DMS114 treated with DMSO at 0.1 percent for 48 hours (cell line): ENCODE data around the gene PHLDA2.

Experiments
- DNase-seq: peaks from one replicate; lab custom pipeline; 2025; ENCODE audit not compliant: unreplicated experiment; lab: John Stamatoyannopoulos, UW

Gene PHLDA2, protein sequence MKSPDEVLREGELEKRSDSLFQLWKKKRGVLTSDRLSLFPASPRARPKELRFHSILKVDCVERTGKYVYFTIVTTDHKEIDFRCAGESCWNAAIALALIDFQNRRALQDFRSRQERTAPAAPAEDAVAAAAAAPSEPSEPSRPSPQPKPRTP

DNA sequence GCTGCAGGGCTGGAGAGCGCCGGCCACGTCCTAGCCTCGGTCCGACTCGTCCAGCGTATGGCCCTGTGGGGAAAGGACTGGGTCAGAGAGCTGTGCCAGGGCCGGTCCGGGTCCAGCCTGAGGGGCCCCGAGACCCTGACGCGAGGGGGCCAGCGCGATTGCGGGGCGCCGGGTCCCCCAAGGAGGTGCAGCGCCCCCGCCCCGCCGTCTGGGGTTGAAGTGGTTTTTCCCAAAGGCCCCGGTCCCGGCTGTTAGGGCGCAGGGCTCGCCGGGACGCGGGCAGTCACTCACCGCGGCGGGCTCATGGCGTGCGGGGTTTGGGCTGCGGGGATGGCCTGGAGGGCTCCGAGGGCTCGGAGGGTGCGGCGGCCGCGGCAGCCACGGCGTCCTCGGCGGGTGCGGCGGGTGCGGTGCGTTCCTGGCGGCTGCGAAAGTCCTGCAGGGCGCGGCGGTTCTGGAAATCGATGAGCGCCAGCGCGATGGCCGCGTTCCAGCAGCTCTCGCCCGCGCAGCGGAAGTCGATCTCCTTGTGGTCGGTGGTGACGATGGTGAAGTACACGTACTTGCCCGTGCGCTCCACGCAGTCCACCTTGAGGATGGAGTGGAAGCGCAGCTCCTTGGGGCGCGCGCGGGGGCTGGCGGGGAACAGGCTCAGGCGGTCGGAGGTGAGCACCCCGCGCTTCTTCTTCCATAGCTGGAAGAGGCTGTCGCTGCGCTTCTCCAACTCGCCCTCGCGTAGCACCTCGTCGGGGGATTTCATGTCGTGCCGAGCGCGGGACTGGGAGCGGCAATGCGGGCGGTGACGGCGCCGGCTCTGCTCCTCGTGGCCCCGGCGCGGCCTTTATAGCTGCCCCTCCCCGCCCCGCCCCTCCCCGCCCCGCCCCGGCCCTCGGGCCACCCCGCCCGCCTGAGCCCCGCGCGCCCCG lies at the start of gene PHLDA2:
Gene PHLDA2 (minus strand): TSS at position 816 of the 926 bp plus-strand sequence. CDS start 56 bp downstream, at position 760.
- no peak for DNase-seq

DNA sequence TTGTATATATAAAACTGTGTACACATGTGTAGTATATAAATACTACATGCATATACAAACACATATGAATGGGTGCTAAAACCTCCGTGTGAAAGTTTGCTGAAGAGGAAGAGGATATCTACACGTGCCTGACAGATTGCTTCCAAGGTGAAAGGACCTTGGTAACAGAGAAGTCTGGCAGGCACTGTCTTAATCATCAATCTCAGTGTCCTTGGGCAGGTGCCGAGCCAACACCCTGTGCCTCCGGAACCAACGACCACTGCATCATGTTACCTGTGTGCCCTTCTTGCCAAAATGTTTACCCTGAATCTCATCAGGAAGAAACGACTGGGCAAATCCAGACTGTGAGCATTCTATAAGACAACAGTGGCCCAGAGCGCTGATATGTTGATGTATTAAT lies 47.9 kb upstream of the PHLDA2 start:
- DNase-seq = no peak

DNA sequence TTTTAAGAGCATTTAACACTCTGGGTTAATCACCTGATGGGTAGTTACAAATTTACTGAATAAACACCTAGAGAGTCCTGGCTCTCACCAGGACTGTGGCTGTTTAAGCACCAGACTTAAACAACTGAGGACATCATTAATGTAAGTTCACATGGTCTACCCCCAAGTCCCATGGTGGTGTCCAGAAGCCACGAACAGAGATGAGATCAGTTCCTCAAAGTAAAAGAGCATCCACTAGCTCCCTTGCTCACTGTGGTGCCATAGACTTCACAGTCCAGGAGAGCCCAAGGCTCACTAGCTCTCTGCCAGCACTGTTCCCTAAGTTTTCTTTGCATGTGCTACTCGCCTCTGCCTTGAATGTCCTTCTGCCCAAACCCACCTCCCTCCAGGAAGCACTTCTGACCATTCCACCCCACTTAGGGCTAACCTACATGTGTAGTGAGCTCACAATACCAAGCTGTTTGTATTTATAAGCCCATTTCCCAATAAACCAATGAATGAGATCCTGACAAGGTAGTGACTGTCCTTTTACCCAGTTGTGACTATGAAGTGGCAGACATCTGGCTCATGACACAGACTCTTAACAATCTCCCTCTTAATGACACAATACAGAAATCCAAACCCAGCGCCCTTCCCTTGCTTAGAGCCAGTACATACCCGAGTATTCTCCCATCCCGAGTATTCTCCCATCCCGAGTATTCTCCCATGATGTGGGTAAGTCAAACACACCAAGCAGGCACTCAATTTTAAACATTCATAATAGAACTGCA lies 47.3 kb upstream of the PHLDA2 start:
- DNase-seq = no peak

DNA sequence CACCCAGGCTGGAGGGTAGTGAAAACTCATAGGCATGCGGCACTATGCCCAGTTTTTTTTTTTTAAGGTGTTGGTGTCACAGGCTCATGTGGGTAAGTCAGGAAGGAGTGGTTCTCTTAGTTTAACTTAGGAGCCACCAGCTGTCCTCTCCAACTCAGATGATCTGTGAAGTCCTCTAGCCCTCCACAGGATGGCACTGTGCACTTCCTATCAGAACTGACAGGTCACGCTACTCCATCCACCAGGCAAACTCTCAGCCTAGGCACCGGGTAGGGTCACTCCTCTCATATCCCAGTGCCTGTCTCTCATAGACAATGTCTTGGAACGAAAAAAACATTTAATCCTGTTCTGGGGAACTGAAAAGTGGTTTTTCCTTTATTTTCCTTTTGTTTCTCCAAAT lies 46.4 kb upstream of the PHLDA2 start:
- DNase-seq = no peak

DNA sequence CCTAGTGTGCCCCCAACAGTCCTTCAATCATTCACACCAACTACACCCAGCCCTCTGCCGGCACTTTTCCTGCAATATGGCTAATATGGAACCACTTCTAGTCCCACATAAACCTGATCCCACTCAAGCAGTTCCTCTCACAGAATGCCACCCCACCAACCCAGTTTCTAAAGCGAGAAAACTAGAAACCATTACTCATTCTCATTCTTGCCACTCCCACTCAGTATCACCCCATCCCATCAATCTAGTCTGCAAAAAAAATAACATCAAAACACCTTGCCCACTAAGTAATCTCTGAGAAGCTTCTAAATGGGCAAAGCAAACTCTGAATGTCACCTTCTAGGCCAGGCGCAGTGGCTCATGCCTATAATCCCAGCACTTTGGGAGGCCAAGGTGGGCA lies 45.1 kb upstream of the PHLDA2 start:
- DNase-seq = no peak

DNA sequence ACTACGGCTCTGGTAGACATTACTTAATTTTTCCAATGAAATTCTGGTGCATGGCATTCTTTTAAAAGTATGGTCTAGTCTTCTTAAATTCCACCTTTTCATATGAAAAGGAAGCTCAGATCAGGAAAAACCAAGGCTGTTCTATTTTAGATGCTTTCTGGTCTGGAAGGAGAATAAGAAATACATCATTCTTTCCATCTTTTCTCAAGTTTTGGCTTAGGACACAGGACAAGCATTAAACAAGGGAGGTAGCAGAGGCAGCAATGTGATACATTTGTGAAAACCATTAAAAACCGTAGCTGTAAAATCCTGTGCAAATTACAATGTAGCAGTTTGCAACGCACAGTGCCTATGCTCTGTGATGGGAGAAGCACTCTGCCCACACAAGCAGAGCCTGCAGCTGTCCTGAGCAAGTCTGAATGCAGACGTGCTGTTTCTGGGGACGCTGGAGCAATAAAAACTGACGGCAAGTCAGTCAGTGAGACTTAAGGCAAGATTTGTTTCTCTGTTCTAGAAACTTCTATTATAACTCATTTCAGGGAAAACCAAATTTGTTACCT lies 39.2 kb upstream of the PHLDA2 start:
- DNase-seq = no peak

DNA sequence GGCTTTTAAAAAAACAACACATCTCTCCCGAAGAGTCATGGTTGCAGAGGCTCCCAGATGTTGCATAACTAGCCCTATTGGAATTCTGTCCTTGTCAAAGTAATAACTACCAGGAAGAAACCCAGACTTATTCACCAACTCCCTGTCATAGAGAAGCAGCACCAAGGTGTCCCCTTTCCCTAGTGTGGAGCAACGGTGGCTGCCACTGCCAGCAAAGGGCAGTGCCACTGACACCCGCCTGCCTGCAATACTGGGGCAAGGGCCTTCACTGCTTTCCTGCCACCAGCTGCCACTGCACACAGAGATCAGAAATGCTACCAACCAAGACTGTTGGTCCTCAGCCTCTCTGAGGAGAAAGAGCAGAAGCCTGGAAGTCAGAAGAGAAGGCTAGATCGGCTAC lies 35.6 kb upstream of the PHLDA2 start:
- DNase-seq = no peak

DNA sequence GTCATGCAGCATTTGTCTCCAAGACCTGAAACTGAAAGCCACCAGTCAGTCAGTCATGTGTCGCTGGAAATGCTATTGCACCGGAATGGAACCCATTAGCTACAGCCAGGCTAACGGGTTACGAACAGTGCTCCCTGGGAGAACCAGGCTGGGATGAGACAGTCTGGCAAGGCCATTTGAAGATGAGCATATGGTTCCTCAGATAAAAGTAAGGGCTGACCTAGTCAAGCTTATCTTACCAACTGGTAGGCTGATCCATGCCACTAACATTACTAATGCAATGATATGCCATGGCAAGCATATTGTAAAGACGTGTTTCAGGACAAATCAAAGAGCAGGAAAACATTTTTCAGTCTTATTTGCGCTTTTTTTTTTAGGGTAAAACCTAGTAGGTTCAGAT lies 34.5 kb upstream of the PHLDA2 start:
- DNase-seq = no peak

DNA sequence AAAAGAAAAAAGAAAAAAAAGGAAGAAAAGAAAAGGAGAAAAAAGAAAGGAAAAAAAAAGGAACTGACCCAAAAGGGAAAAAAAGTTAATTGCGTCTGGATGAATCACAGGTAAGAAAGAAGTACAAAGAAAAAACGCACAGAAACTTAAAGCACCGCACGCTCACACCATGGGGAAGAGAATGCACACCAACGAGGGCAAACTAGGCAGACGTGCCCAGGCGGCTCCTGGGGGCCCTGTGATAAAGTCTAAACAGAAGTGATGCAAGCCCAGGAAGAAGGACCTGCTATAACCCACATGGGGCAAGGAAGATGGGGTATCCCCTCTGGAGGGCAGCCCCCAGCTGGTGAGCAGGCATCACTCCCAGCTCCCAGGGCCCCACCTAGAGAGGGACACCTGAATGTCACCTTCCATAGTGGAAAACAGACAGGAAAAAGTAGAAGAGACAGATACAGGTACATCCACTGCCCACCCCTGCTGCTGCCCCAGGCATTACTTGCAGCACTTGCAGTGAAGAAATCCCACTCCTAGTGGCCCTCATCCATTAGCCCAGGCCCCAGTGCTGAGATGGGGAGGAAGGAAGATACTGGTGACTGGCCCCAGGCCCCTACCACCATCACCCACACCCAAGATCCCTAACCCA lies 34.0 kb upstream of the PHLDA2 start:
- no peak for DNase-seq

DNA sequence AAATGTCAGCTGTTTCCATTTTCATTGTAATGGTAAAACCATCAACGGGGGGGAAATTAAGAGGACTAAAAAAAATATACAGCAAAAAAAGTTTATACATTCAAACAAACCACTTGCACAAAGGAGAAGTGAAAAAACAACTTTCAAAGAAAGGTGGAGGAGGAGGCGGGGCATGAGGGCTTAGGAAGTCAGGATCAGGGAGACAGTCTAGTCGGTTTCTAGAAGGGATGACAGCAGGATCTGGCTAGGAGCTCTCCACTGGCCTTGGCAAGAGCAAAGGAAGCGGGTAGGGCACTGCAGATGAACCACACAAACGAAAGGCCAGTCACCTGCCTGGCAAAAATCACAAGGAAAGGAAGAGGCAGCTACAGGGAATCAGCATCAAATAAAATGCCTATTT lies 31.9 kb upstream of the PHLDA2 start:
- DNase-seq = no peak

DNA sequence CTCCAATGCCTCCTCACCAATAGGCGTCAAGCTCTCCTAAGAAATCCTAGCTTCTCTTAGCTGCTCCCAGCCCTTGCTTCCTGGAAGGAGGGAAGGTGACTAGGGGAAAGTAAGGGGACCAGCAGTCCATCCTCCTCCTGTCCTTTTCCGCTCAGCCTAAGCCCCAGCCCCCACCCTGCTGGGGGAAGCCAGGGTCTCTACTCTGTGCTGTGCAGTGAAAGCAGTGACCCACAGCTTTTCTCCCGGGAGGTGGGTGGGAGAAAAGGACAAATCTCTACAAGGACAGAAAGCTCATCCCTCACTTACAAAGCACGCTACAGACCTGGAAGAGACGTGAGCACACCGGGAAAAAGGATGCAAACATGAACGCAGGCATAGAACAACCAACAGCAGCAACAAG lies 30.9 kb upstream of the PHLDA2 start:
- DNase-seq = no peak

DNA sequence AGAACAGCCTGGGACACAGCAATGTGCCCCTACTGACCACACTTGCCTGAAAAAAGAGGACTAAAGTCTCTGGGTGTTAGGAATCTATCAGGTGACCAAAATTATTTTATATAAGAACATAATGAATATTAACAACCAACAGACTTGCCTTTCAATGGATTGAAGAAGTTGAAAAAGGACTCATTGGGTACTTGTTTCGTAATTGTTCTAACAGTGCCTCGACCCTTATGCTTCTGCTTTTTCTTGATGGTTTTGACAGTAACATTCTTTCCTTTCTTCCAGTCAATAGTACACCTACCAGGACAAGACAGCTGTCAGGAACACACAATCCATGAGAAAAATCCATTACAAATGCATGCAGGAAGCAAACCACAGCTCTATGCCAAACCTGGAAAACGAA lies 29.0 kb upstream of the PHLDA2 start:
- no peak for DNase-seq

DNA sequence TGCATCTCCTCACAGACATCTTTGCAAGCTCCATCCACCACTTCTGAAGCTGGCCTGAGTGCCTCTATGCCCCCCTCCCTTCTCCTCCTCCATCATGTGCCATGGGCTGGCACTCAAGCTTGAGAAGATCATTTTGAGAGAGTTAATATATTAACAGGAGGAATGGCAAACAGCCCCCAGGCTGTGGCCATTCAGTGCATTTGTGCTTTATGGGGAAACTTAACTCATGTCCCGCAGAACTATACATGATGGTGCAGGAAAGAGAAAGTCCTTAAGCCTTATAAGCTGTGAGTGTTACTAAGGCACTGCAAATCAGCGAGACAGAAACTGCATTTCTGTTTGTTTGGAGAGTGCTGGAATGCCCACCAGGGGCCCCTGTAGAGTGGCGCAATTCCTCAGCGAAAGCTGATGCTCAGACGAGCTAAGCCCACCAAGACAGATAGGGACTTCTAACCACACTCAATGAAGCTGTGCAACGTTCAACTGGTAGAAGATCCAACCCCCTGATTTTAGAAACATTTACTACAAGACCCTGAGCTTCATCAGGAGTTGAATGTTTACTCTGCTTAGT lies 26.8 kb upstream of the PHLDA2 start:
- DNase-seq = no peak

DNA sequence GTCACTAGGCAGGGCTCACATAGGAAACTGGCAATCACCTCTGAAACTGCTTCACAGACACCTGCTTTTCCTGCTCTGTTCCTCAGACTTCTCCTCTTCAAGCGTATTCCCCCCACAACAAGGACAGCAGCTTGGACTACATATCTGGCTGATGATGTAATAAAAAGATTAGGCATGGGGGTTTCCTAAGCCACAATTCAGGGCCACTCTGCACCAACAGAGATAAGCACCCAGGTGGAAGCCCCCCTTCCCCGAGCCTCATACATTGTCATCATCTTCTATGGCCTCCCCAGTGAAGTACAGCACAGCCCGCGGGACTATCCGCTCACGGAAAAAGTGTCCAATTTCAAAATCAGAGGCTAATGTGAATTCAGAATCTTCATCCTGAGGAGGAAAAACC lies 25.0 kb upstream of the PHLDA2 start:
- DNase-seq = no peak

DNA sequence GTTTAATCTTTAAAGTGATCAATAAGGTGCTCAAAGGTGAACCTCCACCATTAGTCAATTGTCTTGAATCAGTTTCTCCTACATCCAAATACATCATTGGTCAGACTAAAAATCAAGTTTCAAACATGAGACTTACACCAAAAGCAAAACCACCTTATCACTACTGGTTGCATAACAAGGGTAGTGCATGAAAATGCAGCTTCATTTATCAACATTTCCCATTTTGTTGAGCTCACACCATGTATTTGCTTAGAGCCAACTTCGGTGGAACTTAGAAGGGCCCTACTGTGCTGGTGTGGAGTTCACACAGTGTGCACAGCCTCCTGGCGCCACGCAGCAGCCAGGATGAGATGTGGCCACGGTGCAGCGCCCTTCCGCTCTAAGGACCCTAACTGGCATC lies 23.1 kb upstream of the PHLDA2 start:
- DNase-seq = no peak

DNA sequence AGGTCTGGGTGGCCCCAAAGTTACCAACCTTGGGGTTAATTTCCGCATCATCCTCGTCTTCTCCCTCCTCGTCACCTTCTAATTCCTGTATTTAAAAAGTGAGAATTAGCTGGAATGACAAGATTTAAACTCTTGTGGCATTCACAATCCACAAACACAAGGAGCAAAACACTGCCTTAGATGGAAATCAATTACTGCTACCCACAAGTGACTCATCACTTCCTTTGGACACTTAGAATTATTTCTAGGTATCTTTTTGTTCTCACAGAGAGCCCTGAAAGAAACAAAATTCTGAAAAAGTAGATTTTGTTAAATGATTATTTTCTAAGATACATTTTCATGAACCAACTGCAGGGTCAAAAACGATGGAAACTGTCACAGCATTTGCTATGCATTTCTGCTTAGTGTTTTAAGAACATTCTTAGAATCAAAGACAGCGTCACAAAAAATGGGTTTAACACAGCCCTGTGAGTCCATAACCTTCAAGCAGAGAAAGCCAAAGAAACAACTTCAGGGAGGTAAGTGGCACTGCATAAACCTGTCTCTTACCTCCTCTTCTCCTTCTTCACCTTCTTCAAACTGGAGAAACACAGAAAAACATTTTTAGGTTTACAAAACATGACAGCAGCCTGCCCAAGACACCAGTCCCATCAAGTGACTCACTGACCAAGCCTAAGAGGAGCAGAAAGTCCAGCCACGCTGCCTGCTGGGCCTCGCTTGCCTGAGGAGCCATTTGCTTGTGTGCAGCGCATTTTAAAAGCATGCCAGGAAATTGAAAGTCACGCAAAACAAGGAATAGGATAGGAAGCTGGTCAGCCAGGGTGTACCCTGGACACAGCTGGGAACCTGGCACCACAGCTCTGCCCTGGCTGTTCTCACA lies 22.3 kb upstream of the PHLDA2 start:
- DNase-seq = no peak

DNA sequence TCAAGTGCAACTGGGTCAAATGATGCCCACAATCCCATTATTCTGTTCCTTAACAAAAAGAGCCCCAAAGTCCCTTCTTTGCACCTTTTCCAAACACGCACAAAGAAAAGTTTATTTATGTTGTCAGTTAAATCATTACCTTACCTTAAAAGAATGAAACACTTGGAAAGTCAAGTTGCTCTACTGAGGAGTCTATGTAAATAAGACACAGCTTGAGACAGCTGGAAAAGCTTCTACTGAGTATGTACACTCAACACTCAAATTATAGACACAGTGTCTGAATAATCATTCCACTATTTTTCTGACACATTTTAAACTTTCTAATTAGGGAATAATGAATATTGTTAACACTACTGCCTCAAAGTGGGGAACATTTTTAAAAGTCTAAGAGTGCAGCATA lies 21.6 kb upstream of the PHLDA2 start:
- no peak for DNase-seq

DNA sequence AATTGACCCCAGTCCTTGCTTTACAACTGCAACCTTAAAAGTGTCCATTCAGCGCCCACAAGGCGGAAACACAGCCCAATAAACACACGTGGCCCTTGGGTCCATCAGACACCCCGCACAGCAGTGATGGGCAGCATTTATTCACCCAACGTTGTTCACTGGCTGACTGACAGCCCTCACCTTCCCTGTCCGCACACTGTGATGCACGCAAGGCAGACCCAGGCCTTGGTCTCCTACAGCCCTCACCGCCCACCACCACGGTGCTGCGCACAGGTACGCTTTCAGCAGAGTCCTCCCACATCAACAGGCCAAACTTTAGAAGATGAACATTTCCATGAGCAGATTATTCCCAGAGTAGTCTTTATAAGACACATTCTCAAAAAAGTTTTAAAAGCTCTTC lies 20.7 kb upstream of the PHLDA2 start:
- DNase-seq = no peak

DNA sequence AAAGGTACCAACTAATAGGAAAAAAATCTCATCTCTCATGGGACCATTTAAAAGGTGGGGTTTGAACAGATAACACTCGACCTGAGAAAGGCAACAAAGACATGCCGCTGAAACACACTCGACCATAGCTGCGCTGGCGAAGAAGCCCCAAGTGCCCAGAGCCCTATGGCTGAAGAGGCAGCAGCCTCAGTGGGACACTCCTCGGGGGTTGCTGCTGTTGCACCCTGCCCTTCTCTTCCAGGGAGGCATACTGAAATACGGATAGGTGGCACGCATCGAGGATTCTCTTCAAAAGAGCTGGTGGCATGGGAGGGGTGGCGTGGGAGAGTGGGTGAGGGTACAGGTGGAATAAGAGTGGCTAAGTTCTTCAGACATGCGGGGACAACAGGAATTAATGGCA lies 18.5 kb upstream of the PHLDA2 start:
- no peak for DNase-seq

DNA sequence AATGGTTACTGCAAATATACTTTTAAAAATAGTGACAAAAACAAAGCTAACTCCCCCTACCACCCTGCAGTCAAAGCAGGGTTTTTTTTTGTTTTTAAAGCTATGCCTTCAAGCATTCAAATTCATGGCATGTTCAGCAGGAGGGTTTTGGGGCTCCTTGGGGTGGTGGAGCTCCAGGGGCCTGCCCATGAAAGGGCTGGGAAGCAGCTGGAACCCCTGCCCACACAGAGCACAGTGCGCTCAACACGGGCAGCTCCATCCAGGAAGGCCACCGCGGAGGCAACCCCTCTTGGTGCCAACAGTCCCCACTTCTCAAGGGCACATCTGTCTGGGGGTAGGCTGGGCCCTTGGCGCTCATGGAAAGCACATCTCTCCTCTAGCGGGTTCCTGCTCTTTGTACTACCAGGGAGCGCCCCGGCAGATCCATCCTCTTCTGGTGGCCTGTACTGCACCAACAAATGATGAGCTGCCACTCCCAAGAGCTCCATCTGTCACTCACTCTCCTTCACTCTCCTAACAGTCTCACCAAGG lies 16.6 kb upstream of the PHLDA2 start:
- DNase-seq = no peak
